ENCODE results near the gene TUBB1. TPM values are rescaled to one million over a fixed set of nuclear protein-coding genes. Genes with fewer than 3 reads are reported as not detected.

Gene TUBB1
- total RNA-seq, 1 experiment from 2014 or later, result not detected

DNA sequence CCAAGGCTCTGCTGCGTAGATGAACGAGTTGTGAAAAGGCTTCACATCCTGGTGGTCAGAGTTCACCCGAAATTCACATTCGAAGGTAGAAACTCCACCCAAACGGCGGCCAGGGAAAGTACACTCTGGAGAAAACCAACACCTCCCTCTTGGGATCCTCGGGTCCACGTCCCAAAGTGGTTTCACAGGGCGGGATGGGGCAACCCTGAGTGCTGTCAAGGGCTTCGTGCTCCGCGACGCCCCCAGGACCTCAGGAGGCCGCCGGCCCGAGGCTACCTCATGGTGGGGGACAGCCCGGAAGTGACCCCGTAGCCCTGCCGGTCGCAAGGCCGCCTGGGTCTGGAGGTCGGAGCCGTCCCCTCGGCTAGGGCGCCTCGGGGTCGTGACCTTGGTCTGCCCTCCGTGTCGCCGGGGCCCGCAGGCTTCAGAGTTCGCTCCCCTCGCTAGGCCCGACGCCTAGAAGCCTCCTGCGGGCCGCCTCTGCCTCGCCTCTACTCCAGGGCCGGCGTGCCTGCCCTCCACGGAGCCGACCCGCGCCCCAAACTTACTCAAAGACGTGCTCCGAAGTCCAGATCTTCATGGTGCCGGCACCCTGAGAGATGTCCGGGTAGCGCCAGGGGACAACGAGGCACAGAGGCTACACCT, 23.0 kb downstream of the TUBB1 start, which contains the start of gene PRELID3B:
Gene PRELID3B (minus strand): TSS at position 636 of the 645 bp plus-strand sequence. CDS start 56 bp downstream, at position 580.
- DNase-seq (ENCODE audit: low read depth), result peak; percentile 29

DNA sequence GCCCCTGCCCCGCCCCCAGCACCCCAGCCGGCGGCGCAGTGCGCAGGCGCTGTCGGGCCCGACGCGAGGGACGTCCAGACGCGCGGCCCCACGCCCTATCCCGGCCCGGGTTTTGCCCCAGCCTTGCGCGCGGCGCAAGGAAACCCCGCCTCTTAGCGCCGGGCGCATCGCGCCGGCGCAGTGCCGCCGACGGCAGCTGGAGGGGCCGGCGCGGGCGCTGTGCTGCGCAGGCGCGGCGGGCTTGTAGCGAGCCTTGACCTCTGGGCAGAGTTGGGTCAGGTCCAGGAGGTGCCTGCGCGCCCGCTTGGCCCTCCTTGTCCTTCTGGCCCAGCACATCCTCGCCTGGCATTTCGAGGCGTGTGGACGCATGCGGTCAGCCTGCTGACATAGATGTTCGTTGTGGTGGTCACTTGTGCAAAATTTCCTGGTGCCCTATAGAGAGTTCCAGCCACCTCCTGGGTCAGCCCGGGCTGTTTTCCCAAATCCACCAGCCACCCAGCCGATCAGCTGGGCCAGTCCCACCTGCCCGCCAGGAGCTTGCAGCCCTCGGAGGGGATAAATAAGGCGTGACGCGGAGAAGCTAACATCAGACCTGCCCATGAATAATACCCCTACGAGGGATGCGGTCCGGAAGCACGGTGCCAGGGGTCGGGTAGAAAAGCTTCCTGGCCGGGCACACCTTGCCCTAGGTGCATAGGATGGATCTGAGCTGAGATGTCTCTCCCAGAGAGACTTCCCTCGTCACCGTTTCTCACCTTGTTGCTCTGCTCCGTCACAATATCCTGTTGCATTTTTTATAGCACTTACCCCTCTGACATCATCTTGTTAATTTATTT, 23.8 kb downstream of the TUBB1 start:
- peak; percentile 88 for DNase-seq (ENCODE audit: low read depth)

DNA sequence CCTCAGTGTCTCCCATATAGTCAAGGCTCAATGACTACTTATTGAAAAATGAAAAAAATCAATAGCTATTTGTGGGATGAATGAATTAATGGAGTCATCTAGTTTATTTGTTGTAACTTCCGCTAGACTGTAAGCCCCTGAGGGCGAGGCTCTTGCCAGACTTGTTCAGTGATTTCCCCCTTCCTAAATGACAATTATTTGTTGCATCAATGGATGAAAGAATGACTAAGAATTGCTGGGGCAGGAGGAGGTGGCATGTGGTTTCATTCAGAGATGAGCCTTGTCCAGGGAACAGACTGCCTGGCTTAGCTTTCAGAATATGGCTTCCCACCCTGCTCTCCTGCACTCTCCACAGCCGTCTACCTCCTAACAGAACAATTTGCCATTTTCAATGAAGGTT, 24.5 kb downstream of the TUBB1 start:
- no peak for DNase-seq (ENCODE audit: low read depth)

- DNase-seq (ENCODE audit: low read depth), result no peak
These were observed 25.1 kb downstream of the TUBB1 start for GRCh38 chr20:59044295-59044694.

- DNase-seq (ENCODE audit: low read depth), result no peak
These were observed 25.6 kb downstream of the TUBB1 start for GRCh38 chr20:59044796-59045195.

DNA sequence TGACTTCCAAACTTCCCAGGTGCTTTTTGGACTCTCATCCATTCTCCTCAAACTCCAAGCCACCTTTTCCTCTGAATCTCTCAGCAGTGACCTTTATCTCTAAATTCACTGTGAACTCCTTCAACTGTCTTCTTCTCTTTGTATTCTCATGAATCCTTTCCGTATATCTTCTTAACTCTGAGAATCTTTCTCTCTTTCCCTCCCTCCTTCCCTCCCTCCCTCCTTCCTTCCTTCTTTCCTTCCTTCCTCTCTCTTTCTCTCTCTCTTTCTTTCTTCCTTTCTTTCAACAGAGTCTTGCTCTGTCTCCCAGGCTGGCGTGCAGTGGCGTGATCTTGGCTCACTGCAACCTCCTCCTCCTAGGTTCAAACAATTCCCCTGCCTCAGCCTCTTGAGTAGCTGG, 27.6 kb downstream of the TUBB1 start:
- DNase-seq (ENCODE audit: low read depth), result no peak

GRCh38 chr20:59047938-59048680, 28.9 kb downstream of the TUBB1 start:
- peak; percentile 35 for DNase-seq (ENCODE audit: low read depth)

- no peak for DNase-seq (ENCODE audit: low read depth)
These were observed 29.4 kb downstream of the TUBB1 start for GRCh38 chr20:59048681-59049030.

GRCh38 chr20:59050437-59050836, 31.2 kb downstream of the TUBB1 start:
- DNase-seq (ENCODE audit: low read depth), result no peak

- no peak for DNase-seq (ENCODE audit: low read depth)
These were observed 32.5 kb downstream of the TUBB1 start for GRCh38 chr20:59051666-59052185.

GRCh38 chr20:59055302-59055701, 36.1 kb downstream of the TUBB1 start:
- DNase-seq (ENCODE audit: low read depth), result no peak

DNA sequence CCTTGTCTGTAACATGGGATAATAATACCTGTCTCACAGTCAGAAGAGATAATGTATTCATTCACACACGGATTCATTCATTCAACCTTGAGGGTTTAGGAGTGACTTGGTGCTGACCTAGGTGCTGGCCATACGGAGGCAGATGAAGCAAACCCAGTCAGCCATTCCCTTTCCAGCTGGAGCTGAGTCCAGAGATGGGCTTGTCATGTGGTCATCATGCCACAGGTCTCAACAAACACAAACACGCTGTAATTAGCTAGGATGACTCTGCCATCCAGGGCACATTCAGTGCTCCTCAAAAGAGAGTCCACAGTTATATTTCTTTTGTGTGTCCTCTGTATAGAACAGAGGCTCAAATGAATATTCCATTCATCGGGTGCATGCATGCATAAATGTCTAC, 42.9 kb downstream of the TUBB1 start:
- no peak for DNase-seq (ENCODE audit: low read depth)

GRCh38 chr20:59063358-59064213, 44.4 kb downstream of the TUBB1 start:
- DNase-seq (ENCODE audit: low read depth), result peak; percentile 41

DNA sequence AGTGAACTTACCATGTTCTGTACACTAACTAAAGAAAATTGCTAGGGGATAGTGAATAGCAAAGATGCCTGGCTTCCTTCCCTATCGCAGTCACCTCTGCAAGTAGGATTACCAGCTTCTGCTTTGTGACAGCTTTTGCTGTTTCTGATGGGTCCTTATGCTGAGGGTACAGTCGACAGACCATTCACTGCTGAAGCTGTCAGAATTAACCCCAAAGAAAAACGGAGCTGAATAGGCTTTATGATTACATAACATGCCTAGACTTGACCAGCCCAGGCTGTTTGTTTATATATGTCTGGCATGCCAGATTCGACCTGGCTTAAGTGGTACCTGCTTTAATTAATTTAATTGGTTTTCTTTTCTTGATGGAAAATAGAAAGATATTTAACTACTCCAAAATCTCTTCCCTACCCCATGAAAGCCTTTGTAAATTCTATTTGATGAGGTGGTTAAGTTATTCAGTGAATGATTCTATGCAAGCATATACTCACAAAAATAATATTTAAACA, 45.0 kb downstream of the TUBB1 start:
- DNase-seq (ENCODE audit: low read depth), result no peak

GRCh38 chr20:59068534-59068933, 49.3 kb downstream of the TUBB1 start:
- no peak for DNase-seq (ENCODE audit: low read depth)

DNA sequence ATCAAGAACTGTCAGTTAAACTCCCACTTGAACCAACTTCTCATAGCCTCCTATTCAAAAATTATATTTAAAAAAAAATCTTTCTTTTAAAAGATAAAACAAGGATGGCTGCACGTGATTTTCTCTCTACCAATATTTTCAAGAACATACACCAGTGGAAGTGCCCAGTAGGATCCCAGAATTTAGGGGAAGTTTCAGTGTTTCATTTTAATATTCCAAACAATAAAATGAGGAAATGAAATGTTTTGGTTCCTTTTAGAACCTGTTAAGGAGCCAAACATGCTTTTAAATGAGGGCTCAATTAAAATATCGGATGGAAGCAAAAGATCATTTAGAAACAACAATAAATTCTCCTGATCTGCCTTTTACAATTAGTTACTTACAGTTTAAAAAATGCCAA, 49.8 kb downstream of the TUBB1 start:
- no peak for DNase-seq (ENCODE audit: low read depth)

- no peak for DNase-seq (ENCODE audit: low read depth)
These were observed 52.0 kb downstream of the TUBB1 start for GRCh38 chr20:59071216-59071615.

- no peak for DNase-seq (ENCODE audit: low read depth)
These were observed 54.4 kb downstream of the TUBB1 start for GRCh38 chr20:59073582-59073981.

- DNase-seq (ENCODE audit: low read depth), result no peak
These were observed 55.2 kb downstream of the TUBB1 start for GRCh38 chr20:59074456-59074855.

- no peak for DNase-seq (ENCODE audit: low read depth)
These were observed 56.8 kb downstream of the TUBB1 start for GRCh38 chr20:59075934-59076508.

All from LHCN-M2 (cell line).